Purkinje cell (primary cell): Measurements from ENCODE around the gene PATL1. TPM values are rescaled to one million over a fixed set of nuclear protein-coding genes. Genes with fewer than 3 reads are reported as not detected.

Experiments used
- polyA plus RNA-seq: library from polyadenylated mRNA; unstranded; fragments of >200 nt; fragmentation: Nextera tagmentation; gene quantifications from 2 replicates; pipeline ENCODE4 v1.2.1, GENCODE V29; 2014

Gene PATL1
- 1.9 and 4.1 TPM in 2 replicates for polyA plus RNA-seq

GRCh38 chr11:59668950-59669610, at the start of gene PATL1:
Gene PATL1, minus strand, starts transcription at chr11:59669037. Its CDS starts 142 bp downstream, at chr11:59668895.

GRCh38 chr11:59713745-59714144, 44.9 kb upstream of the PATL1 start, which contains the start of gene OR10V1:
Gene OR10V1, minus strand, starts transcription at chr11:59713845. Its CDS starts 0 bp downstream, at chr11:59713845.

GRCh38 chr11:59615637-59616395, 53.0 kb downstream of the PATL1 start, which contains the start of gene OSBP:
Gene OSBP, minus strand, starts transcription at chr11:59615774. Its CDS starts 110 bp downstream, at chr11:59615664.

Other genes with a start within 250 kb of the PATL1 start
- not detected in 2 replicates for gene OR5A2, start 242.6 kb downstream of the PATL1 start, polyA plus RNA-seq
- gene OR5A1, start 232.6 kb downstream of the PATL1 start, polyA plus RNA-seq, result not detected in 2 replicates
- not detected in 2 replicates for gene OR4D6, start 212.1 kb downstream of the PATL1 start, polyA plus RNA-seq
- not detected in 2 replicates for gene OR4D10, start 195.7 kb downstream of the PATL1 start, polyA plus RNA-seq
- not detected in 2 replicates for gene OR4D11, start 165.5 kb downstream of the PATL1 start, polyA plus RNA-seq
- gene OR4D9, start 157.5 kb downstream of the PATL1 start, polyA plus RNA-seq, result not detected in 2 replicates
- gene OSBP, start 53.3 kb downstream of the PATL1 start, polyA plus RNA-seq, result 12.5 and 14.9 TPM in 2 replicates
- gene OR10V1, start 44.8 kb upstream of the PATL1 start, polyA plus RNA-seq, result not detected in 2 replicates
- gene STX3, start 86.3 kb upstream of the PATL1 start, polyA plus RNA-seq, result 2.2 and 4.2 TPM in 2 replicates
- 50.7 and 55.6 TPM in 2 replicates for gene MRPL16, start 141.7 kb upstream of the PATL1 start, polyA plus RNA-seq
- gene CBLIF, start 176.5 kb upstream of the PATL1 start, polyA plus RNA-seq, result not detected in 2 replicates
- gene TCN1, start 197.4 kb upstream of the PATL1 start, polyA plus RNA-seq, result not detected in 2 replicates
- not detected in 2 replicates for gene OOSP3, start 209.7 kb upstream of the PATL1 start, polyA plus RNA-seq